Naive thymus-derived CD4-positive, alpha-beta T cell (primary cell): Measurements from ENCODE around the gene TEAD2. TPM values are rescaled to one million over a fixed set of nuclear protein-coding genes. Genes with fewer than 3 reads are reported as not detected.
A peak's percentile ranks its signal among the peaks of the same experiment; 100 is the strongest.
"Not testable (repeated sequence)": the region's sequence is repeated elsewhere in the genome, so short reads cannot be mapped to it uniquely, and the experiment has no call there.

Experiments used
- ATAC-seq: fragments of 150-1000 bp; cut with Tn5 transposase; 2 replicates; pipeline ENCODE4 v1.10.0; 2021; ENCODE audit warnings: mild to moderate bottlenecking, moderate library complexity
- CTCF ChIA-PET: fragments of 350-600 bp; sonication (Branson Sonifier 250); formaldehyde crosslinking; loops from one replicate; lab custom pipeline; 2021; ENCODE audit warnings: antibody characterized with exemption; lab: Charles Lee
- POLR2A ChIA-PET: fragments of 350-600 bp; sonication (Branson Sonifier 250); formaldehyde crosslinking; loops from one replicate; lab custom pipeline; 2021; ENCODE audit warnings: antibody characterized with exemption, inconsistent platforms; lab: Charles Lee
- DNase-seq, 9 donors: peaks; one replicate each; pipeline versions ENCODE4 v3.0.0 to v3.0.0-alpha.2; 2020 to 2022; ENCODE audit warnings: mixed read lengths in 1 of 9
- H3K27ac ChIP-seq: one replicate; pipeline ENCODE4 v1.7.0; 2013; ENCODE audit warnings: mild to moderate bottlenecking, low read depth, low read length, moderate library complexity
- H3K27me3 ChIP-seq, 2 donors: one replicate each; pipeline ENCODE4 v1.7.0; 2013; ENCODE audit warnings: low read length in 2 of 2, mild to moderate bottlenecking in 2 of 2, moderate library complexity in 2 of 2; ENCODE audit not compliant: control insufficient read depth in 2 of 2, insufficient read depth in 2 of 2
- H3K36me3 ChIP-seq, 3 experiments: 1 replicate in 2 of 3; 2 replicates in 1 of 3; pipeline ENCODE4 v1.7.0; 2013; ENCODE audit warnings: low read length in 3 of 3, mild to moderate bottlenecking in 3 of 3, moderate library complexity in 1 of 3; ENCODE audit not compliant: insufficient read depth in 3 of 3, control insufficient read depth in 2 of 3
- H3K4me1 ChIP-seq, 2 donors: one replicate each; pipeline ENCODE4 v1.7.0; 2013; ENCODE audit warnings: low read length in 2 of 2, mild to moderate bottlenecking in 2 of 2, moderate library complexity in 1 of 2; ENCODE audit not compliant: control insufficient read depth in 2 of 2, insufficient read depth in 2 of 2
- H3K4me3 ChIP-seq: 2 replicates; pipeline ENCODE4 v1.7.0; 2013; ENCODE audit warnings: mild to moderate bottlenecking, low read length
- H3K9me3 ChIP-seq, 3 experiments: 1 replicate in 2 of 3; 2 replicates in 1 of 3; pipeline ENCODE4 v1.7.0; 2013; ENCODE audit warnings: low read length in 3 of 3; ENCODE audit not compliant: control insufficient read depth in 2 of 3
- H3K27ac Mint-ChIP-seq, 9 donors: one replicate each; pipeline ENCODE4 v1.8.0; 2020 to 2022; ENCODE audit warnings: mixed read lengths in 9 of 9, mild to moderate bottlenecking in 8 of 9, moderate library complexity in 5 of 9, inconsistent platforms in 2 of 9
- H3K27me3 Mint-ChIP-seq, 5 donors: one replicate each; pipeline ENCODE4 v1.8.0; 2021 to 2022; ENCODE audit warnings: mixed read lengths in 5 of 5, mild to moderate bottlenecking in 1 of 5
- H3K36me3 Mint-ChIP-seq, 5 donors: one replicate each; pipeline ENCODE4 v1.8.0; 2020 to 2022; ENCODE audit warnings: mixed read lengths in 5 of 5, mild to moderate bottlenecking in 3 of 5, inconsistent platforms in 1 of 5
- H3K4me1 Mint-ChIP-seq, 7 donors: one replicate each; pipeline ENCODE4 v1.8.0; 2020 to 2022; ENCODE audit warnings: mixed read lengths in 7 of 7, mild to moderate bottlenecking in 3 of 7, inconsistent platforms in 1 of 7
- H3K4me3 Mint-ChIP-seq, 10 donors: one replicate each; pipeline ENCODE4 v1.8.0; 2020 to 2022; ENCODE audit warnings: mild to moderate bottlenecking in 10 of 10, mixed read lengths in 10 of 10, moderate library complexity in 6 of 10, inconsistent platforms in 2 of 10
- H3K9me3 Mint-ChIP-seq, 11 donors: one replicate each; pipeline ENCODE4 v1.8.0; 2020 to 2022; ENCODE audit warnings: mixed read lengths in 11 of 11, mild to moderate bottlenecking in 4 of 11, inconsistent platforms in 1 of 11, moderate library complexity in 1 of 11
- intact Hi-C, 2 donors: fragments of 100-400 bp; cut with micrococcal nuclease; formaldehyde crosslinking; loops; one replicate each; pipeline ENCODE4 v1.15.1; 2023
- polyA plus RNA-seq, 2 donors: library from polyadenylated mRNA; unstranded; fragments of 300-500 nt; fragmentation: Illumina TruSeq; gene quantifications; one replicate each; pipeline ENCODE4 v1.2.3, GENCODE V29; 2021
- total RNA-seq, 6 experiments: library from RNA in 5 of 6; stranded (reverse) in 5 of 6; gene quantifications; 1 replicate in 5 of 6; 2 replicates in 1 of 6; pipeline ENCODE4 v1.2.3 and lab custom pipeline; 2021 to 2026

TEAD2 gene
- total and polyA plus RNA-seq, 7 experiments from 2014 or later = 0.29 TPM; not detected in 6

DNA sequence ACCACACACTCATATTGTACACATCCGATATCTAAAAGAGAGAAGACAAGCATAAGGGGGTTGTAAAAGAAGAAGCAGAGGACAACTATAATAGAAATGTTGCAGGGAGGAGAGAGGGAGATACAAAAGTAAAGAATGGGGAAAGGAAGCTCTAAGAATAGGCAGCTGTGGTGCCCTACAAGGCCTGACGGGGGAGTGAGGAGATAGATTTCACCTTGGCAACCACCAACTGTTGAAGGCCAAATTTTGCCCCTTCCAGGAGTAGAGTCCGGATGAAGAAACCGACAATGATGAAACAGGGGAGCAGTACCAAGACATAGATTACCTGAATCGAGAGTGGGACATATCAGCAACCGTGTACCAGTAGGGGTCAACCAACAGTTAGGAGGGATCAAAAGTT, 53.1 kb downstream of the TEAD2 start:
- Histone ChIP-seq H3K27me3 (no peaks in the 10 kb centered on the region), H3K9me3 (no peaks in the 10 kb centered on the region), H3K4me1 (no peaks in the 10 kb centered on the region), H3K27ac (no peak overlapping the region), H3K36me3 (peaks cover 0 to 19% (median 0%) of the 10 kb centered on the region in 3 experiments), H3K4me3 (no peak overlapping the region)
- CTCF ChIA-PET = no interaction called here
- DNase-seq (no peak), ATAC-seq (no peak)
- Mint-ChIP-seq H3K36me3 (peaks cover 0 to 29% (median 24%) of the 10 kb centered on the region in 5 donors), H3K4me3 (no peak overlapping the region), H3K27me3 (peaks cover 0 to 2% (median 0%) of the 10 kb centered on the region in 5 donors), H3K9me3 (no peaks in the 10 kb centered on the region), H3K4me1 (peaks cover 0 to 8% (median 0%) of the 10 kb centered on the region in 7 donors), H3K27ac (peak overlapping the region in 1 of 9 donors; percentile 37)
- intact Hi-C loops = no loop called here
- POLR2A ChIA-PET = no interaction called here

DNA sequence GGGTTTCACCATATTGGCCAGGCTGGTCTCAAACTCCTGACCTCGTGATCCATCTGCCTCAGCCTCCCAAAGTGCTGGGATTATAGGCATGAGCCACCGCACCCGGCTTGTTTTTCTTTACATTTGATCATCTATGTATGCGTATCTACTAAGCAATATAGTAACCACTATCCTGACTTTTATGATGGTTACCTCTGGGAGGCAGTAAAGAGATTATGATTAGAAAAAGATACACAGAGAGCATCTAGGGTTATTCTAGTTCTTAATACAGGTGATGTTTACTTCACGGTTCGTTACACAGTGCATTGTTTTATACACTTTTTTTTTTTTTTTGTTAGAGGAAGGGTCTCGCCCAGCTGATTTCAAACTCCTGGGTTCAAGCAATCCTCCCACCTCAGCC, 55.5 kb downstream of the TEAD2 start:
- not testable (repeated sequence) for H3K9me3 ChIP-seq, H3K27me3 ChIP-seq, H3K4me3 Mint-ChIP-seq, H3K4me3 ChIP-seq, H3K27ac Mint-ChIP-seq, H3K4me1 ChIP-seq, H3K4me1 Mint-ChIP-seq, H3K27me3 Mint-ChIP-seq, H3K27ac ChIP-seq
- intact Hi-C loops = loop anchor here in 1 of 2 donors (1.0 to 2.0 kb wide), 2 partner anchors 22 to 136 kb away; no protein-coding TSS in a partner anchor
- DNase-seq (peak in 3 of 9 donors; percentile 3 to 10 (median 9)), ATAC-seq (peak; percentile 47)
- Mint-ChIP-seq H3K9me3 (peaks cover 0 to 10% (median 0%) of the 10 kb centered on the region in 11 donors), H3K36me3 (peaks cover 4 to 35% (median 30%) of the 10 kb centered on the region in 5 donors)
- ChIA-PET CTCF (interaction anchor here (0.8 kb wide), 1 partner anchor 274 kb away, joined by 6 read pairs; no protein-coding TSS in a partner anchor), POLR2A (interaction anchor here (0.6 kb wide), 1 partner anchor 543 kb away, joined by 7 read pairs; no protein-coding TSS in a partner anchor)
- H3K36me3 ChIP-seq = peaks cover 0 to 15% (median 0%) of the 10 kb centered on the region in 3 experiments

DNA sequence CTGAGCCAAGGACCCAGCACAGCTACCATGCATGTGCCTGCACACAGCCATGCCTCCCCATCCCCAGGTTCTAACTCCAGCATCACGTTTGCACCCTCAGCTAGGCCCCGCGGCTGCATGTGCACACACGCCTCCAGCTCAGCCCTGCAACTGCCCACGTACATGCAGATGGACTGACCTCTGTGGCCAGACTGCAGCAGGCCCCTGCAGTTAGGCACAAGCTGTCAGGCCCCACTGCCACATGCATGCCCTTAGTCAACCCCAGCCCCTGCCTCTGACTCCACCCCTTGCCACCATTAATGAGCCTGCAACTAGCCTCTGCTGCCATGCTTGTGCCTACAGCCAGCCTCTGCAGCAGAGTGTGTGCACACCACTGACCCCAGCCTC, 60.4 kb downstream of the TEAD2 start:
- H3K36me3 ChIP-seq = no peaks in the 10 kb centered on the region
- intact Hi-C loops = loop anchor here (1.0 to 5.0 kb wide), 4 partner anchors 26 to 76 kb away; partner anchors contain the start of genes DKKL1 (in 1 of the 2) and TEAD2 (in 1 of the 2)
- no peak overlapping the region for H3K4me3 Mint-ChIP-seq

DNA sequence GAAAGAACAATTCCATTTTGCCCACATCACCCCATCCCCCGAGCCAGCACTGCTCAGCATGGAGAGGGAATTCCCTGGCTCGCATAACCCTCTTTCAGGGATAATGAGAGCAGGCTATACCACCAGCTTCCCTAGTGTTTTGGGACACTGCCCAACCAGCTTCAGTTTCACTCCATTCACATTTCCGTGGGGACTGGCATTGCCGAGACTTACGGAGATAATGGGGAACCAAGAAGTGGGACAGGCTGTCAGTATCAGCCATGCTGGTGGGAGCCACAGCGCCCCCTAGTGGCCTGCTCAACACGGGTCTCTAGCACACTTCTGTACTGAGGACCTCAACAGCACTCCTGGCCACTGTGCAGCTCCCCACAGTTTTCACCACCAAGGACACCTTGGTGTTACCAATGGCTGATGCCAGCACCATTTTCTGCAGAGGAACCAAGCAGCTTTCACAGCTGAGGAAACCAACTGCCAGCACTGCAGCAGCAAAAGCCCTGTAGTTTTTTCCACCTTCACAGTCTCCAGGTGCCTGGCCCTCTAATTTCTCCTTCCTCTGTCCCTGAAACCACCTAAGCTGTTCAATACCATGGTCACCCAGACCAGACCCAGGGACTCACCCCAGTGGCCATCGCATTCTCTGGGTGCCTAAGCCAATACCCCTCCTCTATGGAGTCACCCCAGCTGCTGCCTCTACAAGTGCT, 60.9 kb downstream of the TEAD2 start:
- CTCF ChIA-PET = interaction anchor here (0.6 to 1.6 kb wide), 14 partner anchors 9 to 389 kb away, joined by 3 to 9 read pairs (median 3); partner anchors contain the start of gene CPT1C
- Histone ChIP-seq H3K27ac (no peak overlapping the region), H3K36me3 (no peaks in the 10 kb centered on the region), H3K9me3 (no peaks in the 10 kb centered on the region), H3K27me3 (no peaks in the 10 kb centered on the region), H3K4me3 (no peak overlapping the region), H3K4me1 (no peaks in the 10 kb centered on the region)
- Mint-ChIP-seq H3K36me3 (peaks cover 0 to 13% (median 8%) of the 10 kb centered on the region in 5 donors), H3K9me3 (peaks cover 0 to 10% (median 0%) of the 10 kb centered on the region in 11 donors), H3K27ac (peak overlapping the region in 1 of 9 donors; percentile 36), H3K27me3 (peaks cover 0 to 17% (median 0%) of the 10 kb centered on the region in 5 donors), H3K4me1 (peaks cover 0 to 8% (median 4%) of the 10 kb centered on the region in 7 donors), H3K4me3 (peak overlapping the region in 2 of 10 donors; percentile 15 to 25)
- DNase-seq (peak; percentile 45 to 82 (median 66)), ATAC-seq (peak; percentile 99)
- POLR2A ChIA-PET = no interaction called here
- intact Hi-C loops = loop anchor here (1.0 to 5.0 kb wide), 4 partner anchors 27 to 75 kb away; partner anchors contain the start of genes DKKL1 (in 1 of the 2) and TEAD2 (in 1 of the 2)

More for the DNA sequence above, 60.4 kb downstream of the TEAD2 start:
- H3K4me1 ChIP-seq = no peaks in the 10 kb centered on the region
- ChIA-PET POLR2A (no interaction called here), CTCF (interaction anchor here (0.8 to 1.6 kb wide), 12 partner anchors 10 to 389 kb away, joined by 3 to 9 read pairs (median 3); partner anchors contain the start of gene CPT1C)
- Mint-ChIP-seq H3K27ac (no peak overlapping the region), H3K27me3 (peaks cover 0 to 17% (median 0%) of the 10 kb centered on the region in 5 donors), H3K9me3 (peaks cover 0 to 10% (median 0%) of the 10 kb centered on the region in 11 donors), H3K4me1 (peaks cover 0 to 8% (median 4%) of the 10 kb centered on the region in 7 donors), H3K36me3 (peaks cover 0 to 13% (median 8%) of the 10 kb centered on the region in 5 donors)
- H3K27me3 ChIP-seq = no peaks in the 10 kb centered on the region
- no peak overlapping the region for H3K27ac ChIP-seq
- no peak for ATAC-seq
- DNase-seq = no peak
- no peaks in the 10 kb centered on the region for H3K9me3 ChIP-seq
- no peak overlapping the region for H3K4me3 ChIP-seq

DNA sequence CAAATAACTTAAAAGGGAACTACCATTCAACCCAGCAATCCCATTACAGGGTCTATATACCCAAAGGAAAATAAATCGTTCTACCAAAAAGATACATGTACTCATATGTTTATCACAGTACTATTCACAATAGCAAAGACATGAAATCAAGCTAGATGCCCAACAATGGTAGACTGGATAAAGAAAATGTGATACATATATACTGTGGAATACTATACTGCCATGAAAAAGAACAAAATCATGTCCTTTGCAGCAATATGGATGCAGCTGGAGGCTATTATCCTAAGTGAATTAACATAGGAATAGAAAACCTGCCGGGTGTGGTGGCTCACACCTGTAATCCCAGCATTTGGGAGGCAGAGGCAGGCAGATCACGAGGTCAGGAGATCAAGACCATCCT, 63.6 kb downstream of the TEAD2 start:
- CTCF ChIA-PET = interaction anchor here (0.6 kb wide), 1 partner anchor 45 kb away, joined by 3 read pairs; no protein-coding TSS in a partner anchor
- H3K4me1 Mint-ChIP-seq, H3K4me3 ChIP-seq, H3K9me3 ChIP-seq, ATAC-seq, POLR2A ChIA-PET, intact Hi-C loops, H3K4me1 ChIP-seq, DNase-seq, H3K36me3 Mint-ChIP-seq, H3K4me3 Mint-ChIP-seq, H3K27ac Mint-ChIP-seq, H3K36me3 ChIP-seq, H3K27me3 ChIP-seq, H3K27ac ChIP-seq: not testable (repeated sequence)
- Mint-ChIP-seq H3K27me3 (peaks cover 0 to 13% (median 0%) of the 10 kb centered on the region in 5 donors), H3K9me3 (peaks cover 0 to 10% (median 2%) of the 10 kb centered on the region in 11 donors)

DNA sequence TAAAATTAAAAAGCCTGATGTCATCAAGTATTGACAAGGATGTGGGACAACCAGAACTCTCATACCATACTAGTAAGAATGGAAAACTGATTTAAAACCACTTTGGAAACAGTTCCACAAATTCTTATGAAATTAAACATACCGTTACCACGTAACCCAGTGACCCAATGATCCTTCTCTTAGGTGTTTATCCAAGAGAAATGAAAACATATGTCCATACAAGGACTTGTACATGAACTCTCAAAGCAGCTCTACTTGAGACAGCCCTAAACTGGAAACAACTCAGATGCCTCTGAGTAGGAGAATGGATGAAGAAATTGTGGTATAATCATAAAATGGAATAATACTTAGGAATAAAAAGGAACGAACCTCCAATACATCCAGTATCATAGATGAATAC, 64.8 kb downstream of the TEAD2 start:
- H3K4me1 Mint-ChIP-seq = peaks cover 0 to 8% (median 4%) of the 10 kb centered on the region in 7 donors

More for the DNA sequence above, 64.8 kb downstream of the TEAD2 start:
- no peak for ATAC-seq
- Mint-ChIP-seq H3K36me3 (peaks cover 0 to 2% (median under 1%) of the 10 kb centered on the region in 5 donors), H3K9me3 (peaks cover 0 to 2% (median under 1%) of the 10 kb centered on the region in 11 donors), H3K27me3 (peaks cover 0 to 11% (median 0%) of the 10 kb centered on the region in 5 donors), H3K27ac (no peak overlapping the region), H3K4me3 (no peak overlapping the region)
- ChIA-PET CTCF (interaction anchor here (0.5 kb wide), 1 partner anchor 320 kb away, joined by 3 read pairs; no protein-coding TSS in a partner anchor), POLR2A (no interaction called here)
- H3K36me3 ChIP-seq = no peaks in the 10 kb centered on the region
- H3K4me3 ChIP-seq = no peak overlapping the region
- DNase-seq = no peak
- intact Hi-C loops = no loop called here
- H3K27ac ChIP-seq = no peak overlapping the region
- H3K4me1 ChIP-seq = no peaks in the 10 kb centered on the region
- no peaks in the 10 kb centered on the region for H3K9me3 ChIP-seq
- no peaks in the 10 kb centered on the region for H3K27me3 ChIP-seq
